GM12878 (cell line): ENCODE results near the gene RAD51B. TPM values are rescaled to one million over a fixed set of nuclear protein-coding genes. Genes with fewer than 3 reads are reported as not detected.
A peak's percentile ranks its signal among the peaks of the same experiment; 100 is the strongest.

Experiments
- ATAC-seq: fragments of 200-7000 bp; cut with Tn5 transposase; 3 replicates; pipeline ENCODE4 v1.9.1; 2020; ENCODE audit warnings: mild to moderate bottlenecking, moderate library complexity
- BruUV-seq: library from RNA; stranded (reverse); fragments of 400-500 nt; replicated peaks from 2 replicates; lab custom pipeline; 2021; lab: Mats Ljungman, UMichigan
- CTCF ChIA-PET: fragments of 300-600 bp; sonication (Branson Sonifier 250); formaldehyde crosslinking; extraction: SDS; loops from one replicate; lab custom pipeline; 2021; ENCODE audit warnings: inconsistent platforms; lab: Yijun Ruan, JAX
- POLR2A ChIA-PET: fragments of 350-600 bp; formaldehyde crosslinking; extraction: SDS; loops from one replicate; lab custom pipeline; 2021; ENCODE audit warnings: inconsistent platforms; lab: Charles Lee
- RAD21 ChIA-PET: fragments of 300-600 bp; sonication (Branson Sonifier 250); formaldehyde crosslinking; loops from one replicate; lab custom pipeline; 2023; ENCODE audit warnings: antibody characterized with exemption; ENCODE audit not compliant: unreplicated experiment; lab: Charles Lee
- SMC1A ChIA-PET: fragments of 300-600 bp; sonication (Branson Sonifier 250); formaldehyde crosslinking; loops from one replicate; lab custom pipeline; 2023; ENCODE audit not compliant: unreplicated experiment, uncharacterized antibody; lab: Charles Lee
- DNase-seq: peaks from one replicate; pipeline ENCODE4 v3.0.0-alpha.2; 2011; ENCODE audit warnings: low read depth, low spot score
- FAIRE-seq: peaks from 3 replicates; lab custom pipeline; 2011; peaks lifted over from hg19 to GRCh38; lab: Jason Lieb, UNC
- H2AFZ ChIP-seq: 2 replicates; pipeline ENCODE4 v1.6.0; 2011; ENCODE audit warnings: low read depth, low read length, control low read depth; ENCODE audit not compliant: control insufficient read depth
- H3K27ac ChIP-seq: 2 replicates; pipeline ENCODE4 v1.5.1; 2011; ENCODE audit warnings: control low read depth; ENCODE audit not compliant: control insufficient read depth, insufficient read depth
- H3K27me3 ChIP-seq, 2 experiments: replicated peaks in 1 of 2; 2 replicates each; pipeline versions ENCODE4 v1.6.0 to v1.6.1; 2011; ENCODE audit warnings: low read length in 1 of 2; ENCODE audit not compliant: control insufficient read depth in 2 of 2, insufficient read depth in 2 of 2
- H3K36me3 ChIP-seq, 2 experiments: 2 replicates each; pipeline ENCODE4 v1.5.1; 2011; ENCODE audit warnings: low read length in 1 of 2; ENCODE audit not compliant: control insufficient read depth in 2 of 2, insufficient read depth in 2 of 2
- H3K4me1 ChIP-seq: 2 replicates; pipeline ENCODE4 v1.6.1; 2011; ENCODE audit warnings: mild to moderate bottlenecking, low read length, moderate library complexity, mixed read lengths; ENCODE audit not compliant: control insufficient read depth, insufficient read depth
- H3K4me2 ChIP-seq: 2 replicates; pipeline ENCODE4 v1.6.0; 2011; ENCODE audit warnings: control low read depth; ENCODE audit not compliant: control insufficient read depth, insufficient read depth
- H3K4me3 ChIP-seq: fragments of 200-600 bp; sonication (generic); 2 replicates; pipeline ENCODE4 v1.5.1; 2016
- H3K79me2 ChIP-seq: 2 replicates; pipeline ENCODE4 v1.6.0; 2011; ENCODE audit warnings: low read length; ENCODE audit not compliant: control insufficient read depth, insufficient read depth
- H3K9ac ChIP-seq: 2 replicates; pipeline ENCODE4 v1.8.0; 2011; ENCODE audit warnings: low read length, control low read depth, mixed read lengths; ENCODE audit not compliant: control insufficient read depth, insufficient read depth
- H3K9me3 ChIP-seq: replicated peaks from 3 replicates; pipeline ENCODE4 v1.5.1; 2011; ENCODE audit warnings: mild to moderate bottlenecking, low read length; ENCODE audit not compliant: control insufficient read depth, insufficient read depth
- H4K20me1 ChIP-seq: 2 replicates; pipeline ENCODE4 v1.6.0; 2011; ENCODE audit not compliant: control insufficient read depth, insufficient read depth
- CBX5 ChIP-seq: sonication (generic); IDR thresholded peaks from 2 replicates; pipeline ENCODE4 v1.6.1; 2016; ENCODE audit warnings: low read depth, moderate library complexity, mild to moderate bottlenecking, inconsistent platforms
- POU2F2 ChIP-seq: IDR thresholded peaks from 3 replicates; pipeline ENCODE4 v1.6.1; 2011; ENCODE audit warnings: low read depth, mild to moderate bottlenecking, low read length, borderline replicate concordance
- RFX5 ChIP-seq: IDR thresholded peaks from 2 replicates; pipeline ENCODE4 v1.6.1; 2011; ENCODE audit warnings: low read depth, low read length, improper control_type of control experiment
- RUNX3 ChIP-seq: IDR thresholded peaks from 2 replicates; pipeline ENCODE4 v1.6.1; 2012; ENCODE audit warnings: low read length, inconsistent platforms
- WGBS: methylation state at CpG from one replicate; pipeline ENCODE4 v1.1.6; 2016; ENCODE audit warnings: low lambda C conversion rate; ENCODE audit not compliant: insufficient replicate concordance, insufficient coverage; ENCODE audit errors: missing lambda C conversion rate; 5-methylcytosine and 5-hydroxymethylcytosine counted together
- in situ Hi-C: fragments of 300-500 bp; cut with MboI; formaldehyde crosslinking; loops from 9 replicates; pipeline ENCODE4 v1.14.3; 2018; ENCODE audit warnings: mixed read lengths
- intact Hi-C: fragments of 100-400 bp; cut with micrococcal nuclease; formaldehyde crosslinking; loops from one replicate; pipeline ENCODE4 v1.14.2; 2022; ENCODE audit not compliant: unreplicated experiment
- polyA plus RNA-seq, 11 experiments: library from polyadenylated mRNA; depleted of rRNA in 4 of 11; unstranded in 6 of 11; stranded (reverse) in 5 of 11; fragments of >200 nt; fragmentation: Nextera tagmentation in 4 of 11; fragmentation: Illumina TruSeq in 1 of 11; extraction: Ambion mirVana in 4 of 11; extraction: Trizol in 1 of 11; gene quantifications; 1 replicate in 1 of 11; 2 replicates in 10 of 11; pipeline versions ENCODE4 v1.2.1 to v1.2.3, GENCODE V29; 2011 to 2016; ENCODE audit warnings: inconsistent platforms in 2 of 11, missing spikeins in 2 of 11, low read depth in 1 of 11
- total RNA-seq, 4 experiments: library from RNA; depleted of rRNA in 3 of 4; stranded (reverse); fragments of >200 nt in 3 of 4; fragmentation: Illumina TruSeq in 1 of 4; extraction: Trizol in 1 of 4; gene quantifications; 2 replicates each; pipeline versions ENCODE4 v1.2.1 to v1.2.3, GENCODE V29; 2013 to 2021
- TF ChIP-seq, protein P1 (sequence below): fragments of 450-650 bp; IDR thresholded peaks from 2 replicates; pipeline ENCODE4 v1.6.1; 2018; ENCODE audit warnings: borderline replicate concordance, mild to moderate bottlenecking; ENCODE audit not compliant: partially characterized antibody
- TF ChIP-seq, protein P2 (sequence below): IDR thresholded peaks from 2 replicates; pipeline ENCODE4 v1.6.1; 2011; ENCODE audit warnings: low read depth, low read length, improper control_type of control experiment, borderline replicate concordance
- TF ChIP-seq, protein P3 (sequence below): fragments of 450-650 bp; IDR thresholded peaks from 2 replicates; pipeline ENCODE4 v1.6.1; 2014; ENCODE audit warnings: mild to moderate bottlenecking
- TF ChIP-seq, protein P4 (sequence below): IDR thresholded peaks from 2 replicates; pipeline ENCODE4 v1.6.1; 2012; ENCODE audit warnings: low read depth, low read length, improper control_type of control experiment
- TF ChIP-seq, protein P5 (sequence below): IDR thresholded peaks from 2 replicates; pipeline ENCODE4 v1.6.1; 2011; ENCODE audit warnings: low read depth, mild to moderate bottlenecking, low read length, moderate library complexity, borderline replicate concordance; ENCODE audit errors: extremely low read depth

RAD51B gene
- total and polyA plus RNA-seq, 10 of the 15 experiments (the other 5 are each of a cell fraction or from before 2014, with no cell fraction given), result 9.8 to 26.8 (median 21.3) TPM

DNA sequence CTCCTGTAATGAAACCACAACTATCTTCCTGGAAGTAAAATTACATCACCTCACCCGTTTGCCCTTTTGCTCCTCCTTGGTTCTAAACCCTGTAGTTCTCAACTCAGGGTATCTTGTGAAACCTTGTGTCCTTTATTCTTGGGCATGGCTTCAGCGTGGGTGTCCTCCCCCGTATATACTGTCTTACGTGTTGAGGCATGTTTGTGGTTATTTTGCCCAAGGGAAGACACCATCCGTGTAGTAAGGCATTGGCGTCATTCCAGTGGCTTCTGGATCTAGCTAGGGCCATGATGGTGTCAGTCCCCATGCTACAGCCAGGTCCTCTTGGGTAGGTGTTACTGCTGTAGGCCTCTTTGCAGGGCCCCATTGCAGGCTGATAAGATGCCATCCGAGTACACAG is 857.9 kb downstream of the RAD51B start:
- H2AFZ ChIP-seq, result no peak overlapping the region
- no peak overlapping the region for H3K9ac ChIP-seq
- no peak overlapping the region for H3K4me3 ChIP-seq
- H3K4me1 ChIP-seq, result peaks cover 8% of the 10 kb centered on the region
- in situ Hi-C loops, result no loop called here
- FAIRE-seq (no peak), ATAC-seq (no peak), DNase-seq (no peak)
- no peaks in the 10 kb centered on the region for H3K27me3 ChIP-seq
- ChIA-PET SMC1A (interaction anchor here (0.6 to 2.6 kb wide), 7 partner anchors 9 to 163 kb away, joined by 3 to 13 read pairs (median 3); no protein-coding TSS in a partner anchor), CTCF (interaction anchor here (1.2 kb wide), 1 partner anchor 16 kb away, joined by 3 read pairs; no protein-coding TSS in a partner anchor), RAD21 (interaction anchor here (0.5 to 1.3 kb wide), 3 partner anchors 12 to 45 kb away, joined by 3 to 4 read pairs (median 4); no protein-coding TSS in a partner anchor), POLR2A (interaction anchor here (0.9 to 1.3 kb wide), 2 partner anchors 10 to 12 kb away, joined by 3 read pairs; no protein-coding TSS in a partner anchor)
- no peaks in the 10 kb centered on the region for H3K79me2 ChIP-seq
- H3K27ac ChIP-seq, result no peak overlapping the region
- 75% methylated on average over 7 of the region's 7 CpGs for whole genome bisulfite sequencing
- intact Hi-C loops, result no loop called here
- H3K9me3 ChIP-seq, result no peaks in the 10 kb centered on the region
- no TSS peak for BruUV-seq
- H4K20me1 ChIP-seq, result no peaks in the 10 kb centered on the region
- TF ChIP-seq, protein P1, sequence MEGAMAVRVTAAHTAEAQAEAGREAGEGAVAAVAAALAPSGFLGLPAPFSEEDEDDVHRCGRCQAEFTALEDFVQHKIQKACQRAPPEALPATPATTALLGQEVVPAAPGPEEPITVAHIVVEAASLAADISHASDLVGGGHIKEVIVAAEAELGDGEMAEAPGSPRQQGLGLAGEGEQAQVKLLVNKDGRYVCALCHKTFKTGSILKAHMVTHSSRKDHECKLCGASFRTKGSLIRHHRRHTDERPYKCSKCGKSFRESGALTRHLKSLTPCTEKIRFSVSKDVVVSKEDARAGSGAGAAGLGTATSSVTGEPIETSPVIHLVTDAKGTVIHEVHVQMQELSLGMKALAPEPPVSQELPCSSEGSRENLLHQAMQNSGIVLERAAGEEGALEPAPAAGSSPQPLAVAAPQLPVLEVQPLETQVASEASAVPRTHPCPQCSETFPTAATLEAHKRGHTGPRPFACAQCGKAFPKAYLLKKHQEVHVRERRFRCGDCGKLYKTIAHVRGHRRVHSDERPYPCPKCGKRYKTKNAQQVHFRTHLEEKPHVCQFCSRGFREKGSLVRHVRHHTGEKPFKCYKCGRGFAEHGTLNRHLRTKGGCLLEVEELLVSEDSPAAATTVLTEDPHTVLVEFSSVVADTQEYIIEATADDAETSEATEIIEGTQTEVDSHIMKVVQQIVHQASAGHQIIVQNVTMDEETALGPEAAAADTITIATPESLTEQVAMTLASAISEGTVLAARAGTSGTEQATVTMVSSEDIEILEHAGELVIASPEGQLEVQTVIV, result no peak
- 0 out of 2 replicates have a peak, but pooled peaks have one; percentile 17 for TF ChIP-seq RUNX3
- no peak overlapping the region for H3K4me2 ChIP-seq
- no peaks in the 10 kb centered on the region for H3K36me3 ChIP-seq

DNA sequence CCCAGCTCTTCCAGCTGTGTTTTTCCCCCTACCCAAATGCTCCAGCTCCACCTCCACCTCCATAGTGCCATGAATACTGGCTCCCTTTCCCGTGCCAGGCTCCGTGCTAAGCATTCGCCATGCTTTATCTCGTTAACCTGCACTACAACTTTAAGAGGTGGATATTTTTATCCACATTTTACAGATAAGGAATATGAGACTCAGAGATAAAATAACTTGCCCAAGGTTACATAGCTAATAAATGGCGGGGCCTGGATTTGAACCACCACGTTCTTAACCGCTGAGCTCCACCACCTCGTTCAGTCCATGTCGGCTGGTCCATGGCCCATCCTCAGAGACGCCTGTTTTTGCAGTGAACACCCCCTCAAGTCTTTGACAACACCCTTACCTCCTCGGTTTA is 858.3 kb downstream of the RAD51B start:
- H3K9ac ChIP-seq, result no peak overlapping the region
- no peak for FAIRE-seq
- CTCF ChIA-PET, result interaction anchor here (1.2 to 1.6 kb wide), 2 partner anchors 12 to 16 kb away, joined by 3 to 5 read pairs; no protein-coding TSS in a partner anchor
- TF ChIP-seq, protein P2, sequence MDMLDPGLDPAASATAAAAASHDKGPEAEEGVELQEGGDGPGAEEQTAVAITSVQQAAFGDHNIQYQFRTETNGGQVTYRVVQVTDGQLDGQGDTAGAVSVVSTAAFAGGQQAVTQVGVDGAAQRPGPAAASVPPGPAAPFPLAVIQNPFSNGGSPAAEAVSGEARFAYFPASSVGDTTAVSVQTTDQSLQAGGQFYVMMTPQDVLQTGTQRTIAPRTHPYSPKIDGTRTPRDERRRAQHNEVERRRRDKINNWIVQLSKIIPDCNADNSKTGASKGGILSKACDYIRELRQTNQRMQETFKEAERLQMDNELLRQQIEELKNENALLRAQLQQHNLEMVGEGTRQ, result no peak
- TF ChIP-seq, protein P3, sequence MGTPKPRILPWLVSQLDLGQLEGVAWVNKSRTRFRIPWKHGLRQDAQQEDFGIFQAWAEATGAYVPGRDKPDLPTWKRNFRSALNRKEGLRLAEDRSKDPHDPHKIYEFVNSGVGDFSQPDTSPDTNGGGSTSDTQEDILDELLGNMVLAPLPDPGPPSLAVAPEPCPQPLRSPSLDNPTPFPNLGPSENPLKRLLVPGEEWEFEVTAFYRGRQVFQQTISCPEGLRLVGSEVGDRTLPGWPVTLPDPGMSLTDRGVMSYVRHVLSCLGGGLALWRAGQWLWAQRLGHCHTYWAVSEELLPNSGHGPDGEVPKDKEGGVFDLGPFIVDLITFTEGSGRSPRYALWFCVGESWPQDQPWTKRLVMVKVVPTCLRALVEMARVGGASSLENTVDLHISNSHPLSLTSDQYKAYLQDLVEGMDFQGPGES, result no peak
- TF ChIP-seq, protein P4, sequence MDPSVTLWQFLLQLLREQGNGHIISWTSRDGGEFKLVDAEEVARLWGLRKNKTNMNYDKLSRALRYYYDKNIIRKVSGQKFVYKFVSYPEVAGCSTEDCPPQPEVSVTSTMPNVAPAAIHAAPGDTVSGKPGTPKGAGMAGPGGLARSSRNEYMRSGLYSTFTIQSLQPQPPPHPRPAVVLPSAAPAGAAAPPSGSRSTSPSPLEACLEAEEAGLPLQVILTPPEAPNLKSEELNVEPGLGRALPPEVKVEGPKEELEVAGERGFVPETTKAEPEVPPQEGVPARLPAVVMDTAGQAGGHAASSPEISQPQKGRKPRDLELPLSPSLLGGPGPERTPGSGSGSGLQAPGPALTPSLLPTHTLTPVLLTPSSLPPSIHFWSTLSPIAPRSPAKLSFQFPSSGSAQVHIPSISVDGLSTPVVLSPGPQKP, result no peak
- TF ChIP-seq CBX5, result no peak
- TF ChIP-seq RFX5, result no peak
- TF ChIP-seq, protein P5, sequence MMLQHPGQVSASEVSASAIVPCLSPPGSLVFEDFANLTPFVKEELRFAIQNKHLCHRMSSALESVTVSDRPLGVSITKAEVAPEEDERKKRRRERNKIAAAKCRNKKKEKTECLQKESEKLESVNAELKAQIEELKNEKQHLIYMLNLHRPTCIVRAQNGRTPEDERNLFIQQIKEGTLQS, result no peak
- no peak for TF ChIP-seq POU2F2

More for the DNA sequence above, 858.3 kb downstream of the RAD51B start:
- no peaks in the 10 kb centered on the region for H3K27me3 ChIP-seq
- DNase-seq (no peak), ATAC-seq (no peak)
- ChIA-PET RAD21 (interaction anchor here (1.2 to 1.3 kb wide), 2 partner anchors 12 to 14 kb away, joined by 3 to 4 read pairs; no protein-coding TSS in a partner anchor), POLR2A (interaction anchor here (0.9 to 1.3 kb wide), 2 partner anchors 10 to 13 kb away, joined by 3 read pairs; no protein-coding TSS in a partner anchor), SMC1A (interaction anchor here (0.5 to 2.6 kb wide), 8 partner anchors 9 to 164 kb away, joined by 3 to 13 read pairs (median 3); no protein-coding TSS in a partner anchor)
- WGBS, result 91% methylated on average over 11 of the region's 11 CpGs
- H3K4me2 ChIP-seq, result no peak overlapping the region
- H3K4me1 ChIP-seq, result peaks cover 4% of the 10 kb centered on the region
- H2AFZ ChIP-seq, result no peak overlapping the region
- H3K27ac ChIP-seq, result no peak overlapping the region
- intact Hi-C loops (no loop called here), in situ Hi-C loops (no loop called here)
- H3K36me3 ChIP-seq, result no peaks in the 10 kb centered on the region
- no TSS peak for BruUV-seq
- no peaks in the 10 kb centered on the region for H3K79me2 ChIP-seq
- H3K4me3 ChIP-seq, result no peak overlapping the region
- H3K9me3 ChIP-seq, result no peaks in the 10 kb centered on the region
- no peaks in the 10 kb centered on the region for H4K20me1 ChIP-seq
